Subcutaneous adipose tissue (tissue), 4 donors: ENCODE data around the gene ZNF154. TPM values are rescaled to one million over a fixed set of nuclear protein-coding genes. Genes with fewer than 3 reads are reported as not detected.

Experiments used
- total RNA-seq, 4 donors: library from RNA; depleted of rRNA; stranded (reverse); fragments of >200 nt; gene quantifications; one replicate each; pipeline ENCODE4 v1.1.0, GENCODE V29; 2016
- TF ChIP-seq, protein P1 (sequence below): fragments of 450-650 bp; IDR thresholded peaks from one replicate; pipeline ENCODE4 v1.5.1; 2016; ENCODE audit warnings: low read depth, mild to moderate bottlenecking, control low read depth, antibody characterized with exemption, moderate library complexity

ZNF154 gene
- total RNA-seq, 4 donors from 2014 or later, result 1.9 to 3.0 (median 2.7) TPM

DNA sequence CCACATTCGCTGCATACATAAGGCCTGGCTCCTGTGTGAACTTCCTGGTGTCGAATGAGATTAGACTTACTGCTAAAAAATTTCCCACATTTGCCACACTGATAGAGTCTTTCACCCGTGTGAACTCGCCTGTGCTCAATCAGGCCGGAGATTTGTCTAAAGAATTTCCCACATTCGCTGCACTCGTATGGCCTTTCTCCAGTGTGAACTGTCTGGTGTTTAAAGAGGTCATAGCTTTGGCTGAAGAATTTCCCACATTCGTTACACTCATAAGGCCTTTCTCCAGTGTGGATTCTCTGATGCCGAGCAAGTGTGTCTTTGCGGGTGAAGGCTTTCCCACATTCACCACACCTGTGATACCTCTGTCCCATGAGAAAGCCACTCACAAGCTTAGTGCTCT, 11.9 kb upstream of the ZNF154 start:
- TF ChIP-seq, protein P1, sequence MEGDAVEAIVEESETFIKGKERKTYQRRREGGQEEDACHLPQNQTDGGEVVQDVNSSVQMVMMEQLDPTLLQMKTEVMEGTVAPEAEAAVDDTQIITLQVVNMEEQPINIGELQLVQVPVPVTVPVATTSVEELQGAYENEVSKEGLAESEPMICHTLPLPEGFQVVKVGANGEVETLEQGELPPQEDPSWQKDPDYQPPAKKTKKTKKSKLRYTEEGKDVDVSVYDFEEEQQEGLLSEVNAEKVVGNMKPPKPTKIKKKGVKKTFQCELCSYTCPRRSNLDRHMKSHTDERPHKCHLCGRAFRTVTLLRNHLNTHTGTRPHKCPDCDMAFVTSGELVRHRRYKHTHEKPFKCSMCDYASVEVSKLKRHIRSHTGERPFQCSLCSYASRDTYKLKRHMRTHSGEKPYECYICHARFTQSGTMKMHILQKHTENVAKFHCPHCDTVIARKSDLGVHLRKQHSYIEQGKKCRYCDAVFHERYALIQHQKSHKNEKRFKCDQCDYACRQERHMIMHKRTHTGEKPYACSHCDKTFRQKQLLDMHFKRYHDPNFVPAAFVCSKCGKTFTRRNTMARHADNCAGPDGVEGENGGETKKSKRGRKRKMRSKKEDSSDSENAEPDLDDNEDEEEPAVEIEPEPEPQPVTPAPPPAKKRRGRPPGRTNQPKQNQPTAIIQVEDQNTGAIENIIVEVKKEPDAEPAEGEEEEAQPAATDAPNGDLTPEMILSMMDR, result no peak

- TF ChIP-seq, protein P1, result no peak
Observed at GRCh38 chr19:57719901-57720519, 11.0 kb upstream of the ZNF154 start.

DNA sequence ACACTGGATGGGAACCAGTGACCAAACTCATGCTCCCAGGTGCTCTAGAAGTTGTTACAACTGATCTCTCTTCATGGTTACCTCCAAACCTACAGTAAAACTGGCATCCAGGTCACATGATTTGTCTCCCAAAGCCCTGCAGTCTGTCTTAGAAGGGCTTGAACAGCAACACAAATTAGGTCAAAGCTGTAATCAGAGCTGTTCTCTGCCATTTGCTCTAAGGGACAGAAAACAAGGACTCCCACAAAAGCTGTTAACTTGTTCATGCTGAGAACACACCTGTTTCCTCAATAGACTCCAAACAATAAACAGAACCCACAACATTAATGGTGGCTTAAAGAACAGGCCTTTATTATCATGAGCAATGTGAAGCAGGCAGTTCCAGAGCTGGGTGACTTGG, 10.4 kb upstream of the ZNF154 start:
- TF ChIP-seq, protein P1, result no peak

DNA sequence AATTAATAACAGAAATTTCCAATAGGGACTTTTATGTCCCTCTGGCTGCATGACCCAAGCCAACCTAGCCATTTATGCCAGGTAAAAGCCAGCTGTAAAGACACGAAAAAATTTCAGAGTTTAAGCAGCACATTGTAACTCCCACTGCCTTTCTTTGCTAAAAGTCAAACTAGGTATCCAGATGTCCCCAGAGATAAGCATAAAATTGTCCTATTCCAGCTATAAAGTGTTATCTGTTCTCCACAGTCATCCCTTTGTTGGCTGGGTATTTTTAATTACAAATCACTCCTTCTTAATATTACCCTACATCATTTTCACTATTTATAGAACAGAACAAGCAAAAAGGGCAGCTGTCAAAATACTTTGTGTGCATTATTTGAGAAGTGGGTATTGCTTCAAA, 3.2 kb upstream of the ZNF154 start:
- TF ChIP-seq, protein P1, result no peak

GRCh38 chr19:57709616-57710015, 612 bp upstream of the ZNF154 start:
- TF ChIP-seq, protein P1, result no peak

DNA sequence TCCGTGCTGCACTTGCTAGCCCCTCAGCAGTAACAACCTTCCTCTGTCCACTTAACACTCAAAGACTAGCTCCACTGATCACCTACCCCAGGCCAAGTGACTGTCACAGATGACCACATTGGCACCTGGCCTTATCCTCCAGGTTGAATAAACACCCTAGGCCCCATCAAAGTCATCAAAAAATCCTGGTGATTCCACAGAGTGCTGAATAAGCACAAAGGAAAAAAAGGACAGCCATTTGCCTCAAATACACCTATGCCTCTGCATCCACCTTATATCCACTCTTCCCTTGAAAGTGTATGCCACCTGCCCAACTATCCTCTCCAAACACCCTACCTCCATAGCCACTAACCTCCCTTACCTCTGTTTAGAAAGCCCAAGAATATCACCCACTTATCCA, 2.7 kb downstream of the ZNF154 start:
- TF ChIP-seq, protein P1, result no peak

DNA sequence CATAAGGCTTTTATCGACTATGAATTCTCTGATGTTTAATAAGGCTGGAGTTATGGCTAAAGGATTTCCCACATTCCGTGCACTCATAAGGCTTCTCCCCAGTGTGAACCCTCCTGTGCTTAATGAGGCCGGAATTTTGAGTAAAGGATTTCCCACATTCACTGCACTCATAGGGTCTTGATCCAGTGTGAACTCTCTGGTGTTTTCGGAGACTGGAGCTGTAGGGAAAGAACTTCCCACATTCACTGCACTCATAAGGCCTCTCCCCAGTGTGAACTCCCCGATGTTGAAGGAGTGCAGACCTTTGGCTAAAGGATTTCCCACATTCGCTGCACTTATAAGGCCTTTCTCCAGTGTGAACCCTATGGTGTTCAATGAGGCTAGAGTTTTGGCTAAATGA, 7.4 kb downstream of the ZNF154 start:
- TF ChIP-seq, protein P1, result no peak
